ENCODE data around the gene MTRF1.

MTRF1 gene

GRCh38 chr13:41212881-41213280 lies 50.5 kb downstream of the MTRF1 start:
- TF ChIP-seq, protein P1, sequence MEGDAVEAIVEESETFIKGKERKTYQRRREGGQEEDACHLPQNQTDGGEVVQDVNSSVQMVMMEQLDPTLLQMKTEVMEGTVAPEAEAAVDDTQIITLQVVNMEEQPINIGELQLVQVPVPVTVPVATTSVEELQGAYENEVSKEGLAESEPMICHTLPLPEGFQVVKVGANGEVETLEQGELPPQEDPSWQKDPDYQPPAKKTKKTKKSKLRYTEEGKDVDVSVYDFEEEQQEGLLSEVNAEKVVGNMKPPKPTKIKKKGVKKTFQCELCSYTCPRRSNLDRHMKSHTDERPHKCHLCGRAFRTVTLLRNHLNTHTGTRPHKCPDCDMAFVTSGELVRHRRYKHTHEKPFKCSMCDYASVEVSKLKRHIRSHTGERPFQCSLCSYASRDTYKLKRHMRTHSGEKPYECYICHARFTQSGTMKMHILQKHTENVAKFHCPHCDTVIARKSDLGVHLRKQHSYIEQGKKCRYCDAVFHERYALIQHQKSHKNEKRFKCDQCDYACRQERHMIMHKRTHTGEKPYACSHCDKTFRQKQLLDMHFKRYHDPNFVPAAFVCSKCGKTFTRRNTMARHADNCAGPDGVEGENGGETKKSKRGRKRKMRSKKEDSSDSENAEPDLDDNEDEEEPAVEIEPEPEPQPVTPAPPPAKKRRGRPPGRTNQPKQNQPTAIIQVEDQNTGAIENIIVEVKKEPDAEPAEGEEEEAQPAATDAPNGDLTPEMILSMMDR (IDR thresholded peaks at IDR 0.05; ENCODE audit: low read depth, low read length), result no peak
- no peak for DNase-seq (ENCODE audit: low read depth in 2 of 2)
- no peak overlapping the region for H3K4me3 ChIP-seq (replicated peaks in 1 of 2; ENCODE audit: low read depth in 2 of 2, low read length in 2 of 2)

GRCh38 chr13:41211062-41211461 lies 52.3 kb downstream of the MTRF1 start:
- H3K4me3 ChIP-seq (replicated peaks in 1 of 2; ENCODE audit: low read depth in 2 of 2, low read length in 2 of 2), result no peak overlapping the region
- DNase-seq (ENCODE audit: low read depth in 2 of 2), result no peak
- TF ChIP-seq, protein P1 (IDR thresholded peaks at IDR 0.05; ENCODE audit: low read depth, low read length), result no peak

GRCh38 chr13:41206467-41206866 lies 56.9 kb downstream of the MTRF1 start:
- TF ChIP-seq, protein P1 (IDR thresholded peaks at IDR 0.05; ENCODE audit: low read depth, low read length), result no peak
- DNase-seq (ENCODE audit: low read depth in 2 of 2), result no peak
- no peak overlapping the region for H3K4me3 ChIP-seq (replicated peaks in 1 of 2; ENCODE audit: low read depth in 2 of 2, low read length in 2 of 2)

GRCh38 chr13:41203810-41204209 lies 59.6 kb downstream of the MTRF1 start:
- TF ChIP-seq, protein P1 (IDR thresholded peaks at IDR 0.05; ENCODE audit: low read depth, low read length), result no peak
- no peak overlapping the region for H3K4me3 ChIP-seq (replicated peaks in 1 of 2; ENCODE audit: low read depth in 2 of 2, low read length in 2 of 2)
- no peak for DNase-seq (ENCODE audit: low read depth in 2 of 2)

- no peak for DNase-seq (ENCODE audit: low read depth in 2 of 2)
- no peak overlapping the region for H3K4me3 ChIP-seq (replicated peaks in 1 of 2; ENCODE audit: low read depth in 2 of 2, low read length in 2 of 2)
- TF ChIP-seq, protein P1 (IDR thresholded peaks at IDR 0.05; ENCODE audit: low read depth, low read length), result no peak
Measured at GRCh38 chr13:41200126-41200525, 63.2 kb downstream of the MTRF1 start.

- no peak for DNase-seq (ENCODE audit: low read depth in 2 of 2)
Measured at GRCh38 chr13:41199526-41199925, 63.9 kb downstream of the MTRF1 start.

DNA sequence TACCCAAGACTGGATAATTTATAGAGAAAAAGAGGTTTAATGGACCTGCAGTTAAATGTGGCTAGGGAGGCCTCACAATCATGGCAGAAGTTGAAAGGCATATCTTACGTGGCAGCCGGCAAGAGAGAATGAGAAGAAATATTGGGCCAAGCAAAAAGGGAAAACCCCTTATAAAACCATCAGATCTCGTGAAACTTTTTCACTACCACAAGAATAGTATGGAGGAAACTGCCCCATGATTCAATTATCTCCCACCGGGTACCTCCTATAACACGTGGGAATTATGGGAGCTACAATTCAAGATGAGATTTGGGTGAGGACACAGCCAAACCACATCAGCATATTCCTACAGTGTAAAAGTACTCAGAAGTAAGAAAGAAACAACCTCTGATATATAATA lies 64.3 kb downstream of the MTRF1 start:
- no peak overlapping the region for H3K4me3 ChIP-seq (replicated peaks in 1 of 2; ENCODE audit: low read depth in 2 of 2, low read length in 2 of 2)
- TF ChIP-seq, protein P1 (IDR thresholded peaks at IDR 0.05; ENCODE audit: low read depth, low read length), result no peak
- DNase-seq (ENCODE audit: low read depth in 2 of 2), result no peak

More at GRCh38 chr13:41199526-41199925, 63.9 kb downstream of the MTRF1 start:
- no peak overlapping the region for H3K4me3 ChIP-seq (replicated peaks in 1 of 2; ENCODE audit: low read depth in 2 of 2, low read length in 2 of 2)
- TF ChIP-seq, protein P1 (IDR thresholded peaks at IDR 0.05; ENCODE audit: low read depth, low read length), result no peak
